ENCODE data around the gene DLGAP4.

Gene DLGAP4

GRCh38 chr20:36315545-36316351, 9.6 kb downstream of the DLGAP4 start:
- no peak overlapping the region for H3K27ac ChIP-seq
- TF ChIP-seq ZFX (IDR thresholded peaks at IDR 0.05; ENCODE audit: borderline replicate concordance) = no peak
- no peak for TF ChIP-seq CTCF (IDR thresholded peaks at IDR 0.05)

GRCh38 chr20:36317675-36318074, 11.5 kb downstream of the DLGAP4 start:
- no peak overlapping the region for H3K27ac ChIP-seq
- no peak for TF ChIP-seq CTCF (IDR thresholded peaks at IDR 0.05)
- no peak for TF ChIP-seq ZFX (IDR thresholded peaks at IDR 0.05; ENCODE audit: borderline replicate concordance)

GRCh38 chr20:36318166-36318565, 12.0 kb downstream of the DLGAP4 start:
- TF ChIP-seq CTCF (IDR thresholded peaks at IDR 0.05) (no peak), ZFX (IDR thresholded peaks at IDR 0.05; ENCODE audit: borderline replicate concordance) (no peak)
- H3K27ac ChIP-seq = no peak overlapping the region

GRCh38 chr20:36319356-36320260, 13.5 kb downstream of the DLGAP4 start:
- H3K27ac ChIP-seq = no peak overlapping the region
- TF ChIP-seq CTCF (IDR thresholded peaks at IDR 0.05) (no peak), ZFX (IDR thresholded peaks at IDR 0.05; ENCODE audit: borderline replicate concordance) (no peak)

- H3K27ac ChIP-seq = no peak overlapping the region
Measured at GRCh38 chr20:36320261-36320897, 14.2 kb downstream of the DLGAP4 start.

More at GRCh38 chr20:36320261-36320897, 14.2 kb downstream of the DLGAP4 start:
- TF ChIP-seq ZFX (IDR thresholded peaks at IDR 0.05; ENCODE audit: borderline replicate concordance) = no peak
- TF ChIP-seq CTCF (IDR thresholded peaks at IDR 0.05) = no peak
